Ishikawa (cell line): Measurements from ENCODE around the gene RCOR2.

Experiments used
- CEBPB ChIP-seq: IDR thresholded peaks from 2 replicates; pipeline ENCODE4 v1.6.1; 2012
- CREB1 ChIP-seq: IDR thresholded peaks from 2 replicates; pipeline ENCODE4 v1.6.1; 2012; ENCODE audit warnings: low read depth
- EGR1 ChIP-seq: IDR thresholded peaks from 2 replicates; pipeline ENCODE4 v1.6.1; 2012
- EP300 ChIP-seq: IDR thresholded peaks from 2 replicates; pipeline ENCODE4 v1.6.1; 2012; ENCODE audit warnings: borderline replicate concordance
- FOXM1 ChIP-seq: IDR thresholded peaks from 2 replicates; pipeline ENCODE4 v1.6.1; 2012; ENCODE audit warnings: low read depth, borderline replicate concordance
- MAX ChIP-seq: IDR thresholded peaks from 2 replicates; pipeline ENCODE4 v1.6.1; 2012
- NFIC ChIP-seq: IDR thresholded peaks from 2 replicates; pipeline ENCODE4 v1.6.1; 2012
- RAD21 ChIP-seq: IDR thresholded peaks from 2 replicates; pipeline ENCODE4 v1.6.1; 2012; ENCODE audit warnings: low read depth
- TAF1 ChIP-seq: IDR thresholded peaks from 2 replicates; pipeline ENCODE4 v1.6.1; 2012; ENCODE audit warnings: low read depth, mild to moderate bottlenecking
- TCF12 ChIP-seq: IDR thresholded peaks from 2 replicates; pipeline ENCODE4 v1.6.1; 2012; ENCODE audit warnings: low read depth
- TEAD4 ChIP-seq: IDR thresholded peaks from 2 replicates; pipeline ENCODE4 v1.6.1; 2012
- YY1 ChIP-seq: IDR thresholded peaks from 2 replicates; pipeline ENCODE4 v1.6.1; 2012; ENCODE audit warnings: low read depth
- ZBTB7A ChIP-seq: IDR thresholded peaks from 2 replicates; pipeline ENCODE4 v1.6.1; 2012; ENCODE audit warnings: low read depth
- TF ChIP-seq, protein P1 (sequence below): IDR thresholded peaks from 2 replicates; pipeline ENCODE4 v1.6.1; 2012
- TF ChIP-seq, protein P2 (sequence below): IDR thresholded peaks from 2 replicates; pipeline ENCODE4 v1.6.1; 2012; ENCODE audit warnings: low read depth, mild to moderate bottlenecking

RCOR2 gene

DNA sequence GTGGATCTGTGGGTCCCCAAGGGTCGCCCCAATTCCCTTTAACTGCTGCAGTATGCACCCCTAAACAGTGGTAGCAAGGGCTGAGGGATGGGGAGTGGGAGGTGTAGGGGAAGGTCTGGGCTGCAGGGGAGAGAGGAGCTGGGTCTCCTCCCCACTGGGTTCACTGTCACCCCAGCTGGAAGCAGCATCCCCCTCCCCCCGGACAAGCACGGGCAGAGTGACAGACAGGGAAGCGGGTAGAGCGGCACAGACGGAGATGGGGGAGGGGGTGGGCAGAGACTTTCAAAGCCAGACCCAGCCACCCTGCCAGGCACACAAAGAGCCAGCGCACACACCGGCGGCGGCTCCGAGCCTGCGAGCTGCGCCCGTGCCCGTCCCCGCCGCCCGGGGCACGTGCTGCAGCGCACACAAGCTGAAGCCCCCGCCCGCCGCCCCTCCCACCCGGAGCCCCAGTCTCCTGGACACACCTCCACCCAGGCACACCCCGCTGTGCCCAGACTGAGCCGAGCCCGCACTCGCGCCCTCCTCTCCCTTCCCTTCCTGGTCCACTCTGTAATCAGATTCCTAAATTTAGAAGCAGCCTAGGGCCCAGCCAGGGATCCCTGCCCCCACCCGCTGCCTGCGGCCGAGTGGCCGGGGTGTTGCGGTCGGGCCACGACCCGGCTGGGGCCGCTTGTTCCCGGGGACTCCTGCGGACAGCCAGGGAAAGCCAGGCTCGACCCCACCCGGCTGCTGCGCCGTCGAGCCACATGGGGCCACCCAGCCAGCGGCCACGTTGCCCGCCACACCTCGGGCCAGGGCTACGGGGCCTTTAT is 935 bp upstream of the RCOR2 start:
- TF ChIP-seq NFIC: no peak
- TF ChIP-seq, protein P1, sequence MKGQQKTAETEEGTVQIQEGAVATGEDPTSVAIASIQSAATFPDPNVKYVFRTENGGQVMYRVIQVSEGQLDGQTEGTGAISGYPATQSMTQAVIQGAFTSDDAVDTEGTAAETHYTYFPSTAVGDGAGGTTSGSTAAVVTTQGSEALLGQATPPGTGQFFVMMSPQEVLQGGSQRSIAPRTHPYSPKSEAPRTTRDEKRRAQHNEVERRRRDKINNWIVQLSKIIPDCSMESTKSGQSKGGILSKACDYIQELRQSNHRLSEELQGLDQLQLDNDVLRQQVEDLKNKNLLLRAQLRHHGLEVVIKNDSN: peak; percentile 80
- TF ChIP-seq TEAD4: no peak
- TF ChIP-seq YY1: no peak
- no peak for TF ChIP-seq RAD21
- TF ChIP-seq CEBPB: no peak
- no peak for TF ChIP-seq FOXM1
- TF ChIP-seq EGR1: no peak
- TF ChIP-seq MAX: peak; percentile 79; the same call in 1 of the 2 replicates
- TF ChIP-seq, protein P2, sequence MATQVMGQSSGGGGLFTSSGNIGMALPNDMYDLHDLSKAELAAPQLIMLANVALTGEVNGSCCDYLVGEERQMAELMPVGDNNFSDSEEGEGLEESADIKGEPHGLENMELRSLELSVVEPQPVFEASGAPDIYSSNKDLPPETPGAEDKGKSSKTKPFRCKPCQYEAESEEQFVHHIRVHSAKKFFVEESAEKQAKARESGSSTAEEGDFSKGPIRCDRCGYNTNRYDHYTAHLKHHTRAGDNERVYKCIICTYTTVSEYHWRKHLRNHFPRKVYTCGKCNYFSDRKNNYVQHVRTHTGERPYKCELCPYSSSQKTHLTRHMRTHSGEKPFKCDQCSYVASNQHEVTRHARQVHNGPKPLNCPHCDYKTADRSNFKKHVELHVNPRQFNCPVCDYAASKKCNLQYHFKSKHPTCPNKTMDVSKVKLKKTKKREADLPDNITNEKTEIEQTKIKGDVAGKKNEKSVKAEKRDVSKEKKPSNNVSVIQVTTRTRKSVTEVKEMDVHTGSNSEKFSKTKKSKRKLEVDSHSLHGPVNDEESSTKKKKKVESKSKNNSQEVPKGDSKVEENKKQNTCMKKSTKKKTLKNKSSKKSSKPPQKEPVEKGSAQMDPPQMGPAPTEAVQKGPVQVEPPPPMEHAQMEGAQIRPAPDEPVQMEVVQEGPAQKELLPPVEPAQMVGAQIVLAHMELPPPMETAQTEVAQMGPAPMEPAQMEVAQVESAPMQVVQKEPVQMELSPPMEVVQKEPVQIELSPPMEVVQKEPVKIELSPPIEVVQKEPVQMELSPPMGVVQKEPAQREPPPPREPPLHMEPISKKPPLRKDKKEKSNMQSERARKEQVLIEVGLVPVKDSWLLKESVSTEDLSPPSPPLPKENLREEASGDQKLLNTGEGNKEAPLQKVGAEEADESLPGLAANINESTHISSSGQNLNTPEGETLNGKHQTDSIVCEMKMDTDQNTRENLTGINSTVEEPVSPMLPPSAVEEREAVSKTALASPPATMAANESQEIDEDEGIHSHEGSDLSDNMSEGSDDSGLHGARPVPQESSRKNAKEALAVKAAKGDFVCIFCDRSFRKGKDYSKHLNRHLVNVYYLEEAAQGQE: no peak
- no peak for TF ChIP-seq EP300
- no peak for TF ChIP-seq TAF1
- TF ChIP-seq CREB1: no peak
- peak; percentile 65 for TF ChIP-seq ZBTB7A
- TF ChIP-seq TCF12: no peak; the same call in 1 of the 2 replicates

DNA sequence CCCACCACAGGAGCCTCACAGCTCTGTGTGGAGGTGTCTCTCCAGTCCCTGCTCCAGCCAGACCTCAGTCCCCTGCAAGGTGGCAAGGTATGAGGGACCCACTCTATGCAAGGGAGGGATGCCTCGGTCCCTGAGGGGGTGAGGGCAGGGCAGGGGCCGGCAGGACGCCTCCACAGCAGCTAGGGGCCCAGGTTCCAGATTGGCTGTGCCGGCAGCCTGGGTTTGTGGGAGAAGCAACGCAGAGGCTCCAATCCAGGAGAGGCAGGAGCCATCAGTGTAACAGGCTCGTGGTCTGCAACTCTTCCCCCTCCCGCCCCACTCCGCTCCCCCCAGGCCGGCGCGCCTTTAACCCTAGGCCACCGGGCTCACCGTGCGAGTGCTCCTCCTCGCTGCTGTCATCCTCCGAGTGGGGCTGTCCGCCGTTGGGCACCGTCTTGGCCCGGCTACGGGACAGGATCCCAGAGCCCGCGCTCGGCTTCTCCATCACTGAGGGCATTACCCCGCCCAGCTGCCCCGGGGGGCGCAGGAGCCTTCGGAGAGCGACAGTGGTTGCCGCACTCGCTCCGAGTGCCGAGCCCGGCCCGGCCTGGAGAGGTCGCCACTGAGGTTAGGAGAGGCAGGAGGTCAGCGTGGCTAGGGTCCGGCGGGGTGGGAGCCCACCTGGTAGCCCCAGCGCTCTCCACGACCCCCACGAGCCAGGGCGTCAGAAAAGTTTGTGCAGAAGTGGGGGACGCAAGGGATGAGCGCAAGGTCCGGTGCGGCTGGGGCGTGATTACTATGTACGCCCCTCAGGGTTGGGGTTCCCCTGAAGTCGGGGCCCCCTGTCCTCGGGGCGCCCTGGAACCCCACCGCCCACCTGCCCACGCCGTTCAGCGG is 765 bp downstream of the RCOR2 start:
- TF ChIP-seq RAD21: peak; percentile 61
- peak; percentile 95 for TF ChIP-seq ZBTB7A
- TF ChIP-seq YY1: no peak
- peak; percentile 27; the same call in 1 of the 2 replicates for TF ChIP-seq TCF12

- TF ChIP-seq EP300 (no peak), TCF12 (no peak), RAD21 (no peak), FOXM1 (no peak), YY1 (no peak), ZBTB7A (no peak), MAX (no peak), EGR1 (no peak), TAF1 (no peak), CREB1 (no peak), NFIC (no peak)
- TF ChIP-seq, protein P1: no peak
- TF ChIP-seq, protein P2: no peak
Observed at GRCh38 chr11:63914896-63915691, 1.9 kb downstream of the RCOR2 start.

DNA sequence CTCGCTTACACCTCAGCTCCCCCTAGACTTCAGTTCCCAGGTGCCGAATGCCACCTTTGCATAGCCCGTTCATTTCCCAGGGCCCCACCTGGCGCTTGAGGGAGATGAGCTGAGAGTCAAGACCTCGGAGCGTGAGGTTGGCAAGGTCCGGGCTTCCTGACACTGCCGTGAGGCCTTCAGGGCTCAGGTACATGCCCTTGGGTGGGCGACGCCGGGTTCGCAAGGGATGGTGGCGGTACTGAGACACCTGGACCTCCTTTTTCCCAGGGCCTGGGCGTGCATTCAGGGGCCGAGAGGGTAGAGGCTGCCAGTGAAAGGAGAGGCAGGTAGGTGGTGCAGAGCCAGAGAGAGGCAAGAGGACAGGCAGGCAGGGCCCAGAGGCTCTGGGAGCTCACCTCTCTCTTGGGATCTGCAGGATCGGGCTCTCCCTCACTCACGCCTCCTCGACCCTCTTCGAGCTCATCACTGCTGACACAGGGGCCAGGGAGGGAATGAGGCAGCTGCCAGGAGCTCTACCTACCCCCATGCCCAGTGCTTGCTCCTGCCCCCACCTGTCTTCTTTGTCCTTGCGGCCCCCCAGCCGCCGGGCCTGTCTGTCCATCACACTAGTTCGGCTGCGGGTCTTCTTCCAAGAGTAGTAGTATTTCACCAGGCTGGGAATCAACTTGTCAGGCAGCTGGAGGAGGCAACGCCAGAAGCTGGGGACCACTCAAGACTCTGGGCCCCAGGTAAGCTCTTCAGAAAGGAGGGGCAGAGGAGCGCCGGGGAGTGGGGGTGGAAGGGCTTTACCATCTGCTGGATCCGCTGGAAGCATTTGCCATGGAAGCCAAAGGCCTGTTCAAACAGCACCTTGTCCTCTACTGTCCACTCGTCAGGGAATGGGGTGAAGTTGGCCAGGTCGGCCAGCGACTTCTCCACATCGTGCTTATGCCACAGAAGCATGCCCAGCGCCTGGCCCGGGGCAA is 2.8 kb downstream of the RCOR2 start:
- TF ChIP-seq, protein P2: no peak
- TF ChIP-seq YY1 (no peak), CREB1 (no peak), TCF12 (no peak), EP300 (no peak), NFIC (no peak), TEAD4 (no peak), FOXM1 (no peak), CEBPB (no peak), EGR1 (no peak), TAF1 (no peak), ZBTB7A (no peak), MAX (no peak), RAD21 (no peak)
- TF ChIP-seq, protein P1: no peak
